ENCODE data around the gene TSPAN12. TPM values are rescaled to one million over a fixed set of nuclear protein-coding genes. Genes with fewer than 3 reads are reported as not detected.

The TSPAN12 gene
- total and polyA plus RNA-seq, 2 donors (not counting 3 experiments of a cell fraction or from before 2014, with no cell fraction given) = 9.3 to 19.8 TPM

DNA sequence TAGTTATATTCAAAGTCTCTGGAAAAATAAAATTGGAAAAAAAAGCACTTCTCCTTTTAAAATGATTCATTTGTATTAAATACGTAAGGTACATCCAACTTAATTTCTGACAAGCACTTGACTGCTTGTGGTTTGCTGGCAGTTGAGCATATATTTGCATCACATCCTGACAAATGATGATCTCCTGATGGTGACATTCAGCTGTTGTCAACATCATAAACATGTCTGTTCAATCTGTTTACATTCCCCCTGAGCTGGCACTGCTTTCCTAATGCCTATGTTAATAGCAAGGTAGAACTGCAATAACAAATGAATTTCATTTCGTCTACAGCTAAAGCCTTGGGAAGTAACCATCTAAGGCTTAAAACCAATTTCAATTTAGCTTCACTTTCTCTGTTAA lies 24.4 kb downstream of the TSPAN12 start:
- Histone ChIP-seq H3K36me3 (ENCODE audit: control insufficient read depth in 2 of 2, extremely low read depth in 1 of 2, insufficient read depth in 2 of 2, low read length in 2 of 2) (no peaks in the 10 kb centered on the region), H3K9ac (replicated peaks; ENCODE audit: extremely low read depth, insufficient read depth, low read length) (no peak overlapping the region), H4K20me1 (replicated peaks; ENCODE audit: control insufficient read depth, extremely low read depth, insufficient read depth, low read length) (no peaks in the 10 kb centered on the region), H3K27ac (ENCODE audit: insufficient read depth, low read depth, low read length) (no peak overlapping the region), H2AFZ (ENCODE audit: low read depth, low read length) (no peak overlapping the region), H3K9me3 (replicated peaks; ENCODE audit: control insufficient read depth, insufficient read depth, low read length) (no peaks in the 10 kb centered on the region), H3K9me1 (replicated peaks; ENCODE audit: control insufficient read depth, extremely low read depth, insufficient read depth, low read length) (no peaks in the 10 kb centered on the region), H3K4me2 (ENCODE audit: insufficient read depth, low read length) (no peak overlapping the region), H3K27me3 (ENCODE audit: control insufficient read depth in 2 of 2, insufficient read depth in 2 of 2, low read length in 2 of 2) (no peaks in the 10 kb centered on the region), H3K79me2 (ENCODE audit: control insufficient read depth, insufficient read depth, low read length) (no peaks in the 10 kb centered on the region), H3K4me3 (replicated peaks in 1 of 3; ENCODE audit: insufficient read depth in 1 of 3, low read depth in 1 of 3, low read length in 3 of 3) (no peak overlapping the region), H3K4me1 (ENCODE audit: control insufficient read depth, extremely low read depth, insufficient read depth, low read length) (peaks cover 7% of the 10 kb centered on the region)
- DNase-seq (ENCODE audit: low read depth, low spot score) (no peak), FAIRE-seq (no peak)
- dilution Hi-C loops (cut with MboI; ENCODE audit: extremely low pct_ligation_motif_present, low sequenced_read_pairs) (no loop called here), intact Hi-C loops (cut with micrococcal nuclease) (no loop called here)
- no TSS peak for BruUV-seq (replicated peaks)
- TF ChIP-seq POLR2AphosphoS5 (IDR thresholded peaks at IDR 0.05; ENCODE audit: insufficient read depth, low read depth, low read length) (no peak), FOS (IDR thresholded peaks at IDR 0.05; ENCODE audit: borderline replicate concordance, insufficient read depth, low read length) (no peak), EZH2 (IDR thresholded peaks at IDR 0.05; ENCODE audit: borderline replicate concordance, low read depth, low read length, severe bottlenecking) (no peak), GATA2 (IDR thresholded peaks at IDR 0.05; ENCODE audit: insufficient read depth, insufficient read length, low read depth, low read length) (no peak), POLR2A (IDR thresholded peaks at IDR 0.05; ENCODE audit: low read depth, low read length) (no peak), MYC (IDR thresholded peaks at IDR 0.05; ENCODE audit: low read depth, low read length) (no peak), JUN (IDR thresholded peaks at IDR 0.05; ENCODE audit: borderline replicate concordance, insufficient read depth, insufficient read length, low read depth) (no peak)
- TF ChIP-seq, protein P1, sequence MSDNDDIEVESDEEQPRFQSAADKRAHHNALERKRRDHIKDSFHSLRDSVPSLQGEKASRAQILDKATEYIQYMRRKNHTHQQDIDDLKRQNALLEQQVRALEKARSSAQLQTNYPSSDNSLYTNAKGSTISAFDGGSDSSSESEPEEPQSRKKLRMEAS (IDR thresholded peaks at IDR 0.05; ENCODE audit: insufficient read depth, insufficient read length) = no peak
- TF ChIP-seq, protein P2, sequence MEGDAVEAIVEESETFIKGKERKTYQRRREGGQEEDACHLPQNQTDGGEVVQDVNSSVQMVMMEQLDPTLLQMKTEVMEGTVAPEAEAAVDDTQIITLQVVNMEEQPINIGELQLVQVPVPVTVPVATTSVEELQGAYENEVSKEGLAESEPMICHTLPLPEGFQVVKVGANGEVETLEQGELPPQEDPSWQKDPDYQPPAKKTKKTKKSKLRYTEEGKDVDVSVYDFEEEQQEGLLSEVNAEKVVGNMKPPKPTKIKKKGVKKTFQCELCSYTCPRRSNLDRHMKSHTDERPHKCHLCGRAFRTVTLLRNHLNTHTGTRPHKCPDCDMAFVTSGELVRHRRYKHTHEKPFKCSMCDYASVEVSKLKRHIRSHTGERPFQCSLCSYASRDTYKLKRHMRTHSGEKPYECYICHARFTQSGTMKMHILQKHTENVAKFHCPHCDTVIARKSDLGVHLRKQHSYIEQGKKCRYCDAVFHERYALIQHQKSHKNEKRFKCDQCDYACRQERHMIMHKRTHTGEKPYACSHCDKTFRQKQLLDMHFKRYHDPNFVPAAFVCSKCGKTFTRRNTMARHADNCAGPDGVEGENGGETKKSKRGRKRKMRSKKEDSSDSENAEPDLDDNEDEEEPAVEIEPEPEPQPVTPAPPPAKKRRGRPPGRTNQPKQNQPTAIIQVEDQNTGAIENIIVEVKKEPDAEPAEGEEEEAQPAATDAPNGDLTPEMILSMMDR (IDR thresholded peaks at IDR 0.05; ENCODE audit: extremely low read depth in 1 of 2, insufficient read depth in 1 of 2, low read depth in 1 of 2, low read length in 2 of 2) = no peak
- ChIA-PET CTCF (interaction anchor here (1.2 to 1.6 kb wide), 2 partner anchors 16 to 28 kb away, joined by 4 to 5 read pairs; no protein-coding TSS in a partner anchor), POLR2A (interaction anchor here (1.2 kb wide), 1 partner anchor 27 kb away, joined by 4 read pairs; no protein-coding TSS in a partner anchor)

Data from endothelial cell of umbilical vein (primary cell).